ENCODE data around the gene MATN1. TPM values are rescaled to one million over a fixed set of nuclear protein-coding genes. Genes with fewer than 3 reads are reported as not detected.

MATN1 gene
- total and polyA plus RNA-seq, 4 experiments from 2014 or later, result 0.12 to 1.2 (median 0.53) TPM; not detected in 1

DNA sequence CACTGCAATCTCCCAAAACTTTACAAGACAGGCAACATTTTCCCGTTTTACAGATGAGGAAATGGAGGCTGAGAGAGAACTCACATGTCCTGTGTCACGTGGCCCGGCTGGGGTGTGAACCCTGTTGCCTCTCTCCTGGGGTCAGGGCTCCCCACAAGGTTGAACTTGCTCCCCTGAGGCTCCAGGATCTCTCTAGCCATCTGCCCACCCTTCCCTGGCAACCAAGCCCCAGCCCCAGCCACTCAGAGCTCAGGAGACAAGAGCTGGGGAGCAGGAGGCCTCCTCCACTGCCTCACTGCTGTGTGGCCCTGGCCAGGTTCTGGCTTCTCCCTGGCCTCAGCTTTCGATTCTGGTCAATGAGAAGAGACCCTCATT, 22.4 kb upstream of the MATN1 start:
- ChIA-PET CTCF (ENCODE audit: partially characterized antibody) (interaction anchor here (1.3 to 18.5 kb wide), 4 partner anchors 11 to 36 kb away, joined by 3 to 270 read pairs (median 98); partner anchors contain the start of gene LAPTM5), POLR2A (ENCODE audit: partially characterized antibody) (interaction anchor here (0.8 to 37.5 kb wide), 4 partner anchors 10 to 37 kb away, joined by 4 to 1160 read pairs (median 587); partner anchors contain the start of genes LAPTM5 and MATN1)
- H3K36me3 Mint-ChIP-seq, result peaks cover 33 to 72% of the 10 kb centered on the region in 2 donors
- peak overlapping the region; percentile 69 to 98 (median 88) for H3K4me3 Mint-ChIP-seq
- DNase-seq, result no peak
- peak overlapping the region; percentile 92 for H3K27ac ChIP-seq (ENCODE audit: low read depth, low read length)
- H3K36me3 ChIP-seq (ENCODE audit: insufficient read depth, low read length), result peaks cover 32% of the 10 kb centered on the region
- intact Hi-C loops (cut with micrococcal nuclease), result no loop called here
- peaks cover 100% of the 10 kb centered on the region for H3K4me1 ChIP-seq (ENCODE audit: insufficient read depth, low read length)
- H3K4me1 Mint-ChIP-seq, result peaks cover 88 to 100% (median 96%) of the 10 kb centered on the region in 4 donors
- H3K27ac Mint-ChIP-seq, result peak overlapping the region; percentile 95 to 99 (median 98)
- peak overlapping the region in 1 of 2 donors; percentile 12 for H3K4me3 ChIP-seq (ENCODE audit: low read length in 2 of 2)
- H3K9me3 Mint-ChIP-seq, result peaks cover 0 to 2% (median 0%) of the 10 kb centered on the region in 8 donors
- H3K27me3 ChIP-seq (ENCODE audit: insufficient read depth, low read length), result no peaks in the 10 kb centered on the region
- no peaks in the 10 kb centered on the region for H3K9me3 ChIP-seq (ENCODE audit: control insufficient read depth in 1 of 2, low read length in 2 of 2)
- H3K27me3 Mint-ChIP-seq, result no peaks in the 10 kb centered on the region

DNA sequence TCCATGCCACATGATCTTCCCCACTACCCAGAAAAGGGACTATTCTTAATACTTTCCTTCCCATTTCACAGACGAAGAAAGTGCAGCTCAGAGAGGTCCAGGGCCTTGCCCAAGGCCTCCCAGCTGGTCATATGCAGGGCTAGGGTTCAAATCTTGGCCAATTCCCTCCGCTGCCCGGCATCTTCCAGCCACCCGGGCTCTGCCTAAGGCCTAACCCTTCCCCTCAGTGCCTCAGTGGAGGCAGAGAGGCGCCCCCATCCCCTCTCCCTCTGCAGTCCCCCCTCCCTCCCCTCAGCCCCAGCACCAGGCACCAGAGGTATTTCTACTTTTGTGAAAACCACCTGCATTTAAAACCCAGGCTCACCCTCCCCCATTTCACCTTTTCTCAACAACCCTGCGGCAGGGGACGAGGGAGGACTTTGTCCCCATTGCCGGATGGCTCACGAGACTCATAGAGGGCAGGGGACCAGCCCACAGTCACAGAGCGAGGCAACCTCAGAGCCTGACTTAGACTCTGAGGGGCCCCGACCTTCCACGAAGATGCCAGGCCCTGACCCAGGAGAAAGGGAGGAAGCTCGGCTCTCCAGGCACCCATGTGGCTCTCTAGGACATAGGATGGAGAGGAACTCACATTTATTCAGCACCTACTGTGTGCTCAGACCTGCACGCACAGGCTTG, 21.9 kb upstream of the MATN1 start:
- H3K4me1 Mint-ChIP-seq, result peaks cover 88 to 100% (median 95%) of the 10 kb centered on the region in 4 donors
- intact Hi-C loops (cut with micrococcal nuclease), result no loop called here
- CTCF ChIA-PET (ENCODE audit: partially characterized antibody), result interaction anchor here (2.0 to 18.5 kb wide), 5 partner anchors 11 to 37 kb away, joined by 26 to 270 read pairs (median 85); partner anchors contain the start of gene LAPTM5
- peaks cover 100% of the 10 kb centered on the region for H3K4me1 ChIP-seq (ENCODE audit: insufficient read depth, low read length)
- peak overlapping the region; percentile 95 to 99 (median 98) for H3K27ac Mint-ChIP-seq
- POLR2A ChIA-PET (ENCODE audit: partially characterized antibody), result interaction anchor here (3.0 to 37.5 kb wide), 5 partner anchors 11 to 37 kb away, joined by 14 to 1160 read pairs (median 93); partner anchors contain the start of genes LAPTM5 and MATN1
- DNase-seq, result peak in 1 of 5 donors; percentile 44
- H3K27me3 ChIP-seq (ENCODE audit: insufficient read depth, low read length), result no peaks in the 10 kb centered on the region
- H3K4me3 ChIP-seq (ENCODE audit: low read length in 2 of 2), result peak overlapping the region in 1 of 2 donors; percentile 12
- H3K36me3 ChIP-seq (ENCODE audit: insufficient read depth, low read length), result peaks cover 36% of the 10 kb centered on the region
- H3K9me3 ChIP-seq (ENCODE audit: control insufficient read depth in 1 of 2, low read length in 2 of 2), result no peaks in the 10 kb centered on the region
- peak overlapping the region; percentile 92 for H3K27ac ChIP-seq (ENCODE audit: low read depth, low read length)
- peaks cover 39 to 77% of the 10 kb centered on the region in 2 donors for H3K36me3 Mint-ChIP-seq
- H3K4me3 Mint-ChIP-seq, result peak overlapping the region; percentile 69 to 98 (median 88)
- H3K27me3 Mint-ChIP-seq, result no peaks in the 10 kb centered on the region
- peaks cover 0 to 2% (median 0%) of the 10 kb centered on the region in 8 donors for H3K9me3 Mint-ChIP-seq

DNA sequence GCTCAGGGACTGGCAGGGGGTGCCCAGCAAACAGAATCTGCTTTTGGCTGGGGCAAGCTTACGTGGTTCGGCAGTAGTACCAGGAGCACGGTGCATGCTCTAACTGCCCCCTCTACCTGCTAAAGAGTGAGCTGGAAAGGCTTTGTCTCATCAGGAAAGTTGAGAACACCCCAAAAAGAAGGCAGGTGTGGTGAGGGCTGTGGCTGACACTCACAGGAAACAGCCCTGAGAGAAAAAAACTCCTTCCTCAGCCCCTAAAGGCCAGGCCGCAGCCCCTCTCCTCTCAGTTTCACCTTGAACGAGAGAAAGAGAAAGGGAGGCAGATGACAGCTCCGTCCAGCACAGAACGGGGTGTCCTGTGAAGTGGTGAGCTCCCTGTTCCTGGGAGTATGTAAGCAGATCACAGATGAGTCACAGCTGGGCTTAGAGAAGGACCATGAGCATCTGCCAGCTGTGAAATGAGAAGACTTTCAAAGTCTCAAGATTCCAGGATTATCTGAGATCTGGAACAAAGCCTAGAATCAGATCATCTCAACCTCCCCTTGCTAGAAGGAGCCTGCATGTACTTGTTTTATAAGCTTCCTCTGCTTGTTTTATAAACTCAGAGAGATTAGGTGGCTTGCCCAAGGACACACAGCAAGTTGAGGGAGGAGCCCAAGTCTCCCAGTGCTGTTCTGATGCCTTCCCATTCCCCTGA, 20.8 kb upstream of the MATN1 start:
- Histone ChIP-seq H3K9me3 (ENCODE audit: control insufficient read depth in 1 of 2, low read length in 2 of 2) (no peaks in the 10 kb centered on the region), H3K36me3 (ENCODE audit: insufficient read depth, low read length) (peaks cover 45% of the 10 kb centered on the region), H3K27me3 (ENCODE audit: insufficient read depth, low read length) (no peaks in the 10 kb centered on the region), H3K4me3 (ENCODE audit: low read length in 2 of 2) (peak overlapping the region; percentile 30 to 48), H3K27ac (ENCODE audit: low read depth, low read length) (peak overlapping the region; percentile 92), H3K4me1 (ENCODE audit: insufficient read depth, low read length) (peaks cover 96% of the 10 kb centered on the region)
- intact Hi-C loops (cut with micrococcal nuclease), result no loop called here
- POLR2A ChIA-PET (ENCODE audit: partially characterized antibody), result interaction anchor here (1.0 to 37.5 kb wide), 8 partner anchors 12 to 1365 kb away, joined by 3 to 1160 read pairs (median 20); partner anchors contain the start of gene LAPTM5
- CTCF ChIA-PET (ENCODE audit: partially characterized antibody), result interaction anchor here (0.6 to 7.7 kb wide), 12 partner anchors 11 to 168 kb away, joined by 3 to 111 read pairs (median 5); partner anchors contain the start of genes LAPTM5 and MATN1
- Mint-ChIP-seq H3K27ac (peak overlapping the region; percentile 95 to 99 (median 98)), H3K36me3 (peaks cover 45 to 78% of the 10 kb centered on the region in 2 donors), H3K9me3 (peaks cover 0 to 3% (median 0%) of the 10 kb centered on the region in 8 donors), H3K27me3 (no peaks in the 10 kb centered on the region), H3K4me3 (peak overlapping the region; percentile 77 to 98 (median 89)), H3K4me1 (peaks cover 81 to 100% (median 88%) of the 10 kb centered on the region in 4 donors)
- peak in 3 of 5 donors; percentile 59 to 75 (median 66) for DNase-seq

DNA sequence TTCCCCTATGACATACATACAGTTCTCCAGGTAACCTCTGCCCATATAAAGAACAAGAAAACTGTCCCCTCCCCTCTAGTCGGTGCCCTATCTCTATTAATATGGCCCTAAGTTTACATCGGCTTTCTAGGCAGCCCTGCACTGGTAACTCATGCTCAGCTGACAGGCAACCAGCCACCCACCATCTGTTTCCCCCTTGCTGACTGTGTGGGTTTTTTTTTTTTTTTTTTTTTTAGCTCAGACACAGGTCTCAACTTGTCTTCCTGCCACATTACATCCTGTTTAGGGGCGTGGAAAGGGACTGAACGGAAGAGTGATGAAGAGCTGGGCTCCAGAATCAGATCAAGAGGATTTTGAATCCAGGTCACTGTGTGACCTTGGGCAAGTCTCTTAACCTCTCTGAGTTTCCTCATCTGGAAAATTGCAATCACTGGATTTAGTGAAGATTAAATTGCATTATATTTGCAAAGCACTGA, 20.2 kb upstream of the MATN1 start:
- Histone ChIP-seq H3K27ac (ENCODE audit: low read depth, low read length) (peak overlapping the region; percentile 92), H3K4me3 (ENCODE audit: low read length in 2 of 2) (peak overlapping the region; percentile 30 to 48), H3K4me1 (ENCODE audit: insufficient read depth, low read length) (peaks cover 96% of the 10 kb centered on the region), H3K27me3 (ENCODE audit: insufficient read depth, low read length) (no peaks in the 10 kb centered on the region), H3K36me3 (ENCODE audit: insufficient read depth, low read length) (peaks cover 45% of the 10 kb centered on the region), H3K9me3 (ENCODE audit: control insufficient read depth in 1 of 2, low read length in 2 of 2) (no peaks in the 10 kb centered on the region)
- Mint-ChIP-seq H3K27ac (peak overlapping the region; percentile 95 to 99 (median 98)), H3K9me3 (peaks cover 0 to 2% (median 0%) of the 10 kb centered on the region in 8 donors), H3K27me3 (no peaks in the 10 kb centered on the region), H3K4me1 (peaks cover 77 to 99% (median 85%) of the 10 kb centered on the region in 4 donors), H3K36me3 (peaks cover 46 to 78% of the 10 kb centered on the region in 2 donors), H3K4me3 (peak overlapping the region; percentile 77 to 98 (median 89))
- ChIA-PET POLR2A (ENCODE audit: partially characterized antibody) (interaction anchor here (1.0 to 37.5 kb wide), 8 partner anchors 12 to 1365 kb away, joined by 3 to 1160 read pairs (median 20); partner anchors contain the start of gene LAPTM5), CTCF (ENCODE audit: partially characterized antibody) (interaction anchor here (0.6 to 7.7 kb wide), 11 partner anchors 10 to 169 kb away, joined by 3 to 111 read pairs (median 6); partner anchors contain the start of genes LAPTM5 and MATN1)
- peak; percentile 81 to 92 (median 86) for DNase-seq
- intact Hi-C loops (cut with micrococcal nuclease), result loop anchor here (1.0 to 2.0 kb wide), 5 partner anchors 9 to 36 kb away; no protein-coding TSS in a partner anchor

DNA sequence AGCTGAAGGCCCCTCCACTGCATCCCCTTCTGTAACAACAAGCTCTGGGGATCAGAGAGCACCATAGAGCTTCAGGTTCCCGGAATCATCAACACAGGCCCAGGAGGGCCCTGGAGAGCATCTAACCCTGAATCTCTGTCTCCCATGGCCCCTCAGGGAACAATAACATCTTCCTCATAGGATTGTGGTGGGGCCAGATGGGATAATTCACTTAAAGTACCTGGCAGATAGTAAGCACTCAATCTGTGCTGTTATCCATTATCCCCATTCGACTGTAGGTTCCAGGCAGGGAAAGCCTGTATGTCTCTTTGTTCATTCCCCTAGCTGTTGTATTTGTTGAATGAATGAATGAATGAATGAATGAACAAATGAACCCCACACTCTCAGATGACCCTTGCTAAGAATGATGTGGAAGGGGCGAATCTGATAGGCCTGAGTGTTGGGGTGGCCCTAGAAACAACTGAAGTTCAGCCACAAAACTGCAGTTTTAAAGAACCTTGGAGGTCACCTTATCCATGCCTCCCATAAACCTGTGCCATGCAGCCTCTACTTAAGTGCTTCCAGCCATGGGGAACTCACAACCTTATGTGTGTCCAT, 19.7 kb upstream of the MATN1 start:
- Mint-ChIP-seq H3K4me3 (peak overlapping the region; percentile 77 to 98 (median 89)), H3K27ac (peak overlapping the region; percentile 95 to 99 (median 98)), H3K4me1 (peaks cover 75 to 99% (median 84%) of the 10 kb centered on the region in 4 donors), H3K27me3 (no peaks in the 10 kb centered on the region), H3K36me3 (peaks cover 46 to 80% of the 10 kb centered on the region in 2 donors), H3K9me3 (peaks cover 0 to 2% (median 0%) of the 10 kb centered on the region in 8 donors)
- Histone ChIP-seq H3K9me3 (ENCODE audit: control insufficient read depth in 1 of 2, low read length in 2 of 2) (no peaks in the 10 kb centered on the region), H3K4me3 (ENCODE audit: low read length in 2 of 2) (no peak overlapping the region), H3K36me3 (ENCODE audit: insufficient read depth, low read length) (peaks cover 50% of the 10 kb centered on the region), H3K27ac (ENCODE audit: low read depth, low read length) (peak overlapping the region; percentile 92), H3K27me3 (ENCODE audit: insufficient read depth, low read length) (no peaks in the 10 kb centered on the region), H3K4me1 (ENCODE audit: insufficient read depth, low read length) (peaks cover 96% of the 10 kb centered on the region)
- peak in 1 of 5 donors; percentile 24 for DNase-seq
- intact Hi-C loops (cut with micrococcal nuclease), result loop anchor here (1.0 to 2.0 kb wide), 5 partner anchors 9 to 36 kb away; no protein-coding TSS in a partner anchor
- ChIA-PET CTCF (ENCODE audit: partially characterized antibody) (interaction anchor here (0.8 to 7.7 kb wide), 10 partner anchors 10 to 59 kb away, joined by 3 to 111 read pairs (median 6); partner anchors contain the start of genes LAPTM5 and MATN1), POLR2A (ENCODE audit: partially characterized antibody) (interaction anchor here (1.0 to 37.5 kb wide), 8 partner anchors 11 to 1366 kb away, joined by 3 to 1160 read pairs (median 20); partner anchors contain the start of gene LAPTM5)
